Measurements from ENCODE around the gene CCDC81.
"Not testable (repeated sequence)": the region's sequence is repeated elsewhere in the genome, so short reads cannot be mapped to it uniquely, and the experiment has no call there.

CCDC81 gene

GRCh38 chr11:86374586-86374985, at the start of gene CCDC81:
CCDC81 (plus strand) TSS chr11:86374887; CDS start chr11:86375164, 277 bp downstream.
- DNase-seq (ENCODE audit: low read depth in 2 of 2): no peak

GRCh38 chr11:86335131-86335767, 39.4 kb upstream of the CCDC81 start:
- DNase-seq (ENCODE audit: low read depth in 2 of 2): no peak

- DNase-seq (ENCODE audit: low read depth in 2 of 2): no peak
These were observed 37.5 kb upstream of the CCDC81 start for GRCh38 chr11:86337227-86337626.

- DNase-seq (ENCODE audit: low read depth in 2 of 2): no peak
These were observed 33.3 kb upstream of the CCDC81 start for GRCh38 chr11:86341382-86341781.

- no peak for DNase-seq (ENCODE audit: low read depth in 2 of 2)
These were observed 28.2 kb upstream of the CCDC81 start for GRCh38 chr11:86346513-86346912.

- no peak for DNase-seq (ENCODE audit: low read depth in 2 of 2)
These were observed 19.4 kb upstream of the CCDC81 start for GRCh38 chr11:86355256-86355655.

- not testable (repeated sequence) for DNase-seq (ENCODE audit: low read depth in 2 of 2)
These were observed 17.3 kb upstream of the CCDC81 start for GRCh38 chr11:86357412-86357811.

- no peak for DNase-seq (ENCODE audit: low read depth in 2 of 2)
These were observed 16.0 kb upstream of the CCDC81 start for GRCh38 chr11:86358720-86359119.

- no peak for DNase-seq (ENCODE audit: low read depth in 2 of 2)
These were observed 13.8 kb upstream of the CCDC81 start for GRCh38 chr11:86360775-86361395.

GRCh38 chr11:86363424-86363823, 11.3 kb upstream of the CCDC81 start:
- DNase-seq (ENCODE audit: low read depth in 2 of 2): no peak

- DNase-seq (ENCODE audit: low read depth in 2 of 2): no peak
These were observed 9.1 kb upstream of the CCDC81 start for GRCh38 chr11:86365546-86365945.

GRCh38 chr11:86369668-86370067, 5.0 kb upstream of the CCDC81 start:
- no peak for DNase-seq (ENCODE audit: low read depth in 2 of 2)

GRCh38 chr11:86370171-86370570, 4.5 kb upstream of the CCDC81 start:
- DNase-seq (ENCODE audit: low read depth in 2 of 2): no peak

- DNase-seq (ENCODE audit: low read depth in 2 of 2): no peak
These were observed 3.6 kb upstream of the CCDC81 start for GRCh38 chr11:86370922-86371594.

- DNase-seq (ENCODE audit: low read depth in 2 of 2): no peak
These were observed 2.6 kb upstream of the CCDC81 start for GRCh38 chr11:86372041-86372440.

- DNase-seq (ENCODE audit: low read depth in 2 of 2): no peak
These were observed 2.1 kb upstream of the CCDC81 start for GRCh38 chr11:86372586-86372985.

GRCh38 chr11:86374069-86374468, 618 bp upstream of the CCDC81 start:
- no peak for DNase-seq (ENCODE audit: low read depth in 2 of 2)

GRCh38 chr11:86377972-86378371, 3.3 kb downstream of the CCDC81 start:
- DNase-seq (ENCODE audit: low read depth in 2 of 2): no peak

- DNase-seq (ENCODE audit: low read depth in 2 of 2): no peak
These were observed 5.8 kb downstream of the CCDC81 start for GRCh38 chr11:86380295-86381059.

GRCh38 chr11:86383041-86383955, 8.6 kb downstream of the CCDC81 start:
- DNase-seq (ENCODE audit: low read depth in 2 of 2): no peak

GRCh38 chr11:86386283-86386682, 11.6 kb downstream of the CCDC81 start:
- no peak for DNase-seq (ENCODE audit: low read depth in 2 of 2)
